Testis (tissue), 2 donors: ENCODE data around the gene TMEM61.

Experiments used
- POLR2A ChIP-seq: fragments of 450-650 bp; IDR thresholded peaks from one replicate; pipeline ENCODE4 v1.6.1; 2017; ENCODE audit warnings: antibody characterized with exemption, mild to moderate bottlenecking, moderate library complexity
- TF ChIP-seq, protein P1 (sequence below), 3 experiments: fragments of 450-650 bp in 2 of 3; fragments of 200-600 bp in 1 of 3; sonication (generic) in 1 of 3; IDR thresholded peaks; one replicate each; pipeline ENCODE4 v1.5.1; 2016 to 2019; ENCODE audit warnings: antibody characterized with exemption in 3 of 3, mild to moderate bottlenecking in 2 of 3, moderate library complexity in 1 of 3

DNA sequence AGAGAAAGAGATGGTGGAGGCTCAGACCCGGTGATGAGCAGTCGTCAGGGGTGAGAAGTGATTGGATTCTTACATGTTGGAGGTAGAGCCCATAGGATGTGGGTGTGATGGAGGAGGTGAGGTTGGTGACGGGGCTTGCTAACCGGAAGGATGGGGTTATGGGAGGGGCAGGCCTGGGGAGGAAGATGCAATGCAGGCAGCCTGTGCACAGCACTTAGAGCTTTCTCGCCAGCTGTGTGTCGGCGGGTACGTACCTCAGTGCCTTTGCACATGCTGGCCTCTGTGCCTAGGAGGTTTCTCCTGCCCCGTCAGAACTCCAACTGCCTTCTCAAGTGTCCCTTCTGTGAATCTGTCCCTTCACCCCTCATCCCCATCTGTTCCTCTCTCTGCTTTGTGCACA lies 15.4 kb downstream of the TMEM61 start:
- TF ChIP-seq, protein P1, sequence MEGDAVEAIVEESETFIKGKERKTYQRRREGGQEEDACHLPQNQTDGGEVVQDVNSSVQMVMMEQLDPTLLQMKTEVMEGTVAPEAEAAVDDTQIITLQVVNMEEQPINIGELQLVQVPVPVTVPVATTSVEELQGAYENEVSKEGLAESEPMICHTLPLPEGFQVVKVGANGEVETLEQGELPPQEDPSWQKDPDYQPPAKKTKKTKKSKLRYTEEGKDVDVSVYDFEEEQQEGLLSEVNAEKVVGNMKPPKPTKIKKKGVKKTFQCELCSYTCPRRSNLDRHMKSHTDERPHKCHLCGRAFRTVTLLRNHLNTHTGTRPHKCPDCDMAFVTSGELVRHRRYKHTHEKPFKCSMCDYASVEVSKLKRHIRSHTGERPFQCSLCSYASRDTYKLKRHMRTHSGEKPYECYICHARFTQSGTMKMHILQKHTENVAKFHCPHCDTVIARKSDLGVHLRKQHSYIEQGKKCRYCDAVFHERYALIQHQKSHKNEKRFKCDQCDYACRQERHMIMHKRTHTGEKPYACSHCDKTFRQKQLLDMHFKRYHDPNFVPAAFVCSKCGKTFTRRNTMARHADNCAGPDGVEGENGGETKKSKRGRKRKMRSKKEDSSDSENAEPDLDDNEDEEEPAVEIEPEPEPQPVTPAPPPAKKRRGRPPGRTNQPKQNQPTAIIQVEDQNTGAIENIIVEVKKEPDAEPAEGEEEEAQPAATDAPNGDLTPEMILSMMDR (IDR thresholded peaks at IDR 0.05), result no peak
- TF ChIP-seq POLR2A, result no peak
